ENCODE measurements around the gene TYSND1.

The TYSND1 gene

GRCh38 chr10:70155255-70155838, 8.8 kb upstream of the TYSND1 start:
- peaks cover 8% of the 10 kb centered on the region for H3K4me1 Mint-ChIP-seq (ENCODE audit: low read depth)
- intact Hi-C loops (cut with micrococcal nuclease) = no loop called here
- H3K4me3 Mint-ChIP-seq = no peak overlapping the region
- H3K9me3 Mint-ChIP-seq = no peaks in the 10 kb centered on the region
- H3K36me3 Mint-ChIP-seq (ENCODE audit: low read depth) = peaks cover 95% of the 10 kb centered on the region
- no peaks in the 10 kb centered on the region for H3K27me3 Mint-ChIP-seq
- H3K27ac Mint-ChIP-seq = no peak overlapping the region

DNA sequence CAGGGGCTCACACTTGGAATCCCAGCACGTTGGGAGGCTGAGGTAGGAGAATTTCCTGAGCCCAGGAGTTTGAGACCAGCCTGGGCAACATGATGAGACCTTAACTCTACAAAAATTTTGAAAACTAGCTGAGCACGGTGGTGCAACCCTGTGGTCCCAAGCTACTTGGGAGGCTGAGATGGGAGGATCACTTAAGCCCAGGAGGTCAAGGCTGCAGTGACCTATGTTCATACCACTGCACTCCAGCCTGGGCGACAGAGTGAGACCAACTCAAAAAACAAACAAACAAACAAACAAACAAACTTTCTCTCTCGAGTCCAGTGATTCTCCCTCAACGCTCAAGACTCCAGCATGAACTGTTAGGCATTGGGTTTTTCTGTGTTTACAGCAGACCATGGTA, 2.0 kb upstream of the TYSND1 start:
- Mint-ChIP-seq H3K4me1 (ENCODE audit: low read depth) (peaks cover 21% of the 10 kb centered on the region), H3K27ac (peak overlapping the region; percentile 25), H3K4me3 (no peak overlapping the region), H3K27me3 (no peaks in the 10 kb centered on the region), H3K9me3 (no peaks in the 10 kb centered on the region), H3K36me3 (ENCODE audit: low read depth) (peaks cover 64% of the 10 kb centered on the region)
- intact Hi-C loops (cut with micrococcal nuclease) = no loop called here

DNA sequence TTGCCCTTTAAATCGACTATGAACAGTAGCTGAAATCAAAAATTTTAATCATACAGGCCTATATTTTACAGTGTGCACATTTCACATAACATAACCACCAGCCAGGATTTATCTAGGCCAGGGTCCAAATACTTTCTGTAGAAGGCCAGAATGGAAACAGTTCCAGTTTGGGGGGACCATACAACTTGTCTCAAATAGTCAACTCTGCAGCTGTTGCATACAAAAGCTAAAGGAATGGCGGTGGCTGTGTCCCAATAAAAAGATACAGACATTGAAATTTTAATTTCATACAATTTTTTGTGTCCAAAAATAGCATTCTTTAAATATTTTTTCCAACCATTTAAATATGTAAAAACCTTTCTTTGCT, 742 bp upstream of the TYSND1 start:
- peaks cover 21% of the 10 kb centered on the region for H3K4me1 Mint-ChIP-seq (ENCODE audit: low read depth)
- intact Hi-C loops (cut with micrococcal nuclease) = no loop called here
- peaks cover 55% of the 10 kb centered on the region for H3K36me3 Mint-ChIP-seq (ENCODE audit: low read depth)
- no peaks in the 10 kb centered on the region for H3K9me3 Mint-ChIP-seq
- H3K4me3 Mint-ChIP-seq = no peak overlapping the region
- no peaks in the 10 kb centered on the region for H3K27me3 Mint-ChIP-seq
- peak overlapping the region; percentile 90 for H3K27ac Mint-ChIP-seq

GRCh38 chr10:70145666-70146488, 623 bp downstream of the TYSND1 start:
- Mint-ChIP-seq H3K4me1 (ENCODE audit: low read depth) (peaks cover 21% of the 10 kb centered on the region), H3K4me3 (peak overlapping the region; percentile 88), H3K9me3 (no peaks in the 10 kb centered on the region), H3K27me3 (no peaks in the 10 kb centered on the region), H3K27ac (peak overlapping the region; percentile 90), H3K36me3 (ENCODE audit: low read depth) (peaks cover 46% of the 10 kb centered on the region)
- intact Hi-C loops (cut with micrococcal nuclease) = no loop called here

DNA sequence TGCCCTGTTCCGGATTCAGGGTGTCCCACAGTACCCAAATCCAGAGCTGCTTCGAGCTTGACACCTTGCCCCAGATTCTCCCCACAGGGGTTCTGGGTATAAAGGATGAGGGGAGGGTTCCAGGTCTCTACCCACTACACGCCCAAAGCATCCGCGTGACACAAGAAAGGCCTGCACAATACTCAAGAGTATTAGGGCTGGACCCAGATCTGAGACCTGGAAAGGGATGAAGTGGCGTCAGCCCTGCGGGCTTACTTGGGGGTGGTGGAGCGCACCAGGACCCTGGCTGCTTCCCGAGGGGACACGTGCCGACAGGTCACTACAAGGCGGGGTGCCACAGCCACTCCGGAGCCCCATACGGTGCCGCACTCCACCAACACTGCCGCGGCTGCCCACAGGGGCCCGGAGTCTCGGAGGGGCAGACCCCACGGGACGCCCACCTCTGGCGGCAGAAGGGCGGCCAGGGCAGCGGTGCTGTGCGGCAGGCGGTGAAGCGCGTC, 1.3 kb downstream of the TYSND1 start:
- Mint-ChIP-seq H3K27ac (peak overlapping the region; percentile 90), H3K4me1 (ENCODE audit: low read depth) (peaks cover 21% of the 10 kb centered on the region), H3K9me3 (no peaks in the 10 kb centered on the region), H3K4me3 (peak overlapping the region; percentile 88), H3K27me3 (no peaks in the 10 kb centered on the region), H3K36me3 (ENCODE audit: low read depth) (peaks cover 43% of the 10 kb centered on the region)
- intact Hi-C loops (cut with micrococcal nuclease) = no loop called here

DNA sequence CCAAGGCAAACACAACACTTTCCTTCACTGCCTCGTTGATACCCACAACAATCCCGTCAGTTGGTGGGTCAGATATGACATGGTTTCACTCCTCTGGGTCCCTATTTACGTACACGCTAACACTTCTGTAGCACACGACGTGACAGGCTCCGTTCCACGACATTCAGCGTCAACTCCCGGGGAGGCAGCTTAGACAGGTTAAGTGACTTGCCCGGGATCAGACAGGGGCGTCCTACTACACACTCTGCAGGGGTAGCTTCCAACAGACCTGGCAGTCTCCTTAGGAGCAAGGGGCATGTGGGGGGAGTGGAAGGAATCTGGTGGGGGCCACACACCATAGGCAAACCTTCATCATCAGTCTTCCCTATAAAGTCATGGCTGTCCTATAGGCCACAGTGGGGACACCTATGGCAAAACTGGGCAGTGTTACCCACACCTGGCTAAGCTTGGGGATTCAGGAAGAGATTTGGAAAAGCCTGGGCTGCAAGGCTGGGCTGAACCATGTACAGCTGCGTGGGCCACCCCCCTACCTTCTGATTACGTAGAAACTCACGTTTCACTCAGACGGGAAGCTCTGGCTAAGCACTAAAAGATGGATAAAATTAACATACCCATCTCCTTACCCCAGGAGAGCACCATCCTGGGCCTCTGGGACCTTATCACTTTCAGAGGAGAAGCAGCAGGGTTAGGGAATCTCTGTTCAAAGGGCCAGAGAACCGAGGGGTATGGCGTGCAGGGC, 2.0 kb downstream of the TYSND1 start:
- H3K36me3 Mint-ChIP-seq (ENCODE audit: low read depth) = peaks cover 43% of the 10 kb centered on the region
- H3K27ac Mint-ChIP-seq = no peak overlapping the region

GRCh38 chr10:70142555-70142954, 3.9 kb downstream of the TYSND1 start:
- no peak overlapping the region for H3K4me3 Mint-ChIP-seq
- no peaks in the 10 kb centered on the region for H3K9me3 Mint-ChIP-seq
- intact Hi-C loops (cut with micrococcal nuclease) = no loop called here
- no peak overlapping the region for H3K27ac Mint-ChIP-seq
- peaks cover 40% of the 10 kb centered on the region for H3K36me3 Mint-ChIP-seq (ENCODE audit: low read depth)
- no peaks in the 10 kb centered on the region for H3K27me3 Mint-ChIP-seq
- H3K4me1 Mint-ChIP-seq (ENCODE audit: low read depth) = peaks cover 21% of the 10 kb centered on the region

More for the DNA sequence above, 2.0 kb downstream of the TYSND1 start:
- intact Hi-C loops (cut with micrococcal nuclease) = no loop called here
- H3K4me3 Mint-ChIP-seq = peak overlapping the region; percentile 88
- peaks cover 21% of the 10 kb centered on the region for H3K4me1 Mint-ChIP-seq (ENCODE audit: low read depth)
- H3K27me3 Mint-ChIP-seq = no peaks in the 10 kb centered on the region
- no peaks in the 10 kb centered on the region for H3K9me3 Mint-ChIP-seq

GRCh38 chr10:70140297-70140696, 6.2 kb downstream of the TYSND1 start:
- no peaks in the 10 kb centered on the region for H3K27me3 Mint-ChIP-seq
- intact Hi-C loops (cut with micrococcal nuclease) = no loop called here
- peaks cover 12% of the 10 kb centered on the region for H3K4me1 Mint-ChIP-seq (ENCODE audit: low read depth)
- H3K27ac Mint-ChIP-seq = no peak overlapping the region
- H3K36me3 Mint-ChIP-seq (ENCODE audit: low read depth) = peaks cover 36% of the 10 kb centered on the region
- no peaks in the 10 kb centered on the region for H3K9me3 Mint-ChIP-seq
- no peak overlapping the region for H3K4me3 Mint-ChIP-seq

- H3K27me3 Mint-ChIP-seq = peaks cover 2% of the 10 kb centered on the region
- H3K4me3 Mint-ChIP-seq = no peak overlapping the region
- H3K27ac Mint-ChIP-seq = no peak overlapping the region
- intact Hi-C loops (cut with micrococcal nuclease) = no loop called here
- H3K9me3 Mint-ChIP-seq = no peaks in the 10 kb centered on the region
- H3K36me3 Mint-ChIP-seq (ENCODE audit: low read depth) = peaks cover 36% of the 10 kb centered on the region
- H3K4me1 Mint-ChIP-seq (ENCODE audit: low read depth) = peaks cover 9% of the 10 kb centered on the region
Measured at GRCh38 chr10:70139997-70140250, 6.6 kb downstream of the TYSND1 start.

- Mint-ChIP-seq H3K4me3 (no peak overlapping the region), H3K27ac (no peak overlapping the region), H3K36me3 (ENCODE audit: low read depth) (peaks cover 33% of the 10 kb centered on the region), H3K9me3 (no peaks in the 10 kb centered on the region), H3K27me3 (peaks cover 2% of the 10 kb centered on the region), H3K4me1 (ENCODE audit: low read depth) (peaks cover 3% of the 10 kb centered on the region)
- intact Hi-C loops (cut with micrococcal nuclease) = no loop called here
Measured at GRCh38 chr10:70139151-70139996, 7.1 kb downstream of the TYSND1 start.

DNA sequence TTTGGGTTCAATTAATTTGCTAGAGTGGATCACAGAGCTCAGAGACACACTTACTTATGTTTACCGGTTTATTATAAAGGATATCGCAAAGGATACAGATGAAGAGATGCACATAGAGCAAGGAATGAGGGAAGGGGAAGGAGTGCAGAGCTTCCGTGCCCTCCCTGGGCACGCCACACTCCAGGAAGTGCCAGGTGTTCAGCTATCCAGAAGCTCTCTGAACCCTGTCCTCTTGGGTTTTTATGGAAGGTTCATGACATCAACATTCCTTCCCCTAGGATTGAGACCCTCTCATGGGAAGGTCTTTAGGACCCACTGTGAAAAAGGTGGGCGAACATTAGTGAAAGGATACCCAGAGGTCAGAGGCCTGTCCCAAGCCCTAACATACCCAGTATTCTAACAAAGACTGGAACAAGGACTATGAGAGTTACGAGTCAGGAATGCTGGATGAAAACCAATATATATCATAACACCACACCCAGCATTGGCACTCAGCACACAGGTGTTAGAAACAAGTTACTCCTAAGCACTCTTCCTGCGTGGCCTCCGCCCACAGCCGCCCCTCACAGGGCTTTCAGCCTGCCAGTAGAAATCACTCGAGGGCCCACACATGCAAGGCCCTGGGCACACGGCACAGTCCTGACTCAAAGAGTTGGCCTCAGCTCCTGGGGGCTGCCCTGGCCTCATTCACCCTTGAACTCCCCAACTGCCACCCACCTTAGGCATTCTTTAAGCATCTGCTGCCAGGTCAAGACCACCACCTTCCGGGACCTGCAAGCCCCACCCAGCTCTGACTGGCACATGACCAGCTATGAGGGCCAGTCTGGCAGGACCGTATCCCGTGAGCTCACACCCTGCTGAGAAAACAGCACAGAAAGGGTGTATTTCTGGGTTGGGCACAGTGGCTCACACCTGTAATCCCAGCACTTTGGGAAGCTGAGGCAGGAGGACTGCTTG, 8.3 kb downstream of the TYSND1 start:
- Mint-ChIP-seq H3K9me3 (no peaks in the 10 kb centered on the region), H3K27me3 (peaks cover 5% of the 10 kb centered on the region), H3K27ac (no peak overlapping the region), H3K36me3 (ENCODE audit: low read depth) (peaks cover 31% of the 10 kb centered on the region), H3K4me3 (no peak overlapping the region), H3K4me1 (ENCODE audit: low read depth) (peaks cover 5% of the 10 kb centered on the region)
- intact Hi-C loops (cut with micrococcal nuclease) = no loop called here

DNA sequence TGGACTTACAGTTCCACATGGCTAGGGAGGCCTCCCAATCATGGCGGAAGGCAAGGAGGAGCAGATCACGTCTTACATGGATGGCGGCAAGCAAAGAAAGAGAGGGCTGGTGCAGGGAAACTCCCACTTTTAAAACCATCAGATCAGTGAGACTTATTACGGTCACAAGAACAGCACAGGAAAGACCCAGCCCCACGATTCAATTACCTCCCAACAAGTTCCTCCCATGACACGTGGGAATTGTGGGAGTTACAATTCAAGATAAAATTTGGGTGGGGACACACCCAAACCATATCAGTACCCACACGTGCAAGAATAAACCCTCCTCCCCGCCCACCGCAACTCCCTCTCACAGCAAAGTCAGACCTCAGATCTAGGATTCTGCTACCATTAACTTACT, 9.4 kb downstream of the TYSND1 start:
- H3K4me1 Mint-ChIP-seq (ENCODE audit: low read depth) = peaks cover 14% of the 10 kb centered on the region
- peaks cover 13% of the 10 kb centered on the region for H3K27me3 Mint-ChIP-seq
- H3K36me3 Mint-ChIP-seq (ENCODE audit: low read depth) = peaks cover 36% of the 10 kb centered on the region
- no peak overlapping the region for H3K27ac Mint-ChIP-seq
- intact Hi-C loops (cut with micrococcal nuclease) = no loop called here
- no peaks in the 10 kb centered on the region for H3K9me3 Mint-ChIP-seq
- no peak overlapping the region for H3K4me3 Mint-ChIP-seq

DNA sequence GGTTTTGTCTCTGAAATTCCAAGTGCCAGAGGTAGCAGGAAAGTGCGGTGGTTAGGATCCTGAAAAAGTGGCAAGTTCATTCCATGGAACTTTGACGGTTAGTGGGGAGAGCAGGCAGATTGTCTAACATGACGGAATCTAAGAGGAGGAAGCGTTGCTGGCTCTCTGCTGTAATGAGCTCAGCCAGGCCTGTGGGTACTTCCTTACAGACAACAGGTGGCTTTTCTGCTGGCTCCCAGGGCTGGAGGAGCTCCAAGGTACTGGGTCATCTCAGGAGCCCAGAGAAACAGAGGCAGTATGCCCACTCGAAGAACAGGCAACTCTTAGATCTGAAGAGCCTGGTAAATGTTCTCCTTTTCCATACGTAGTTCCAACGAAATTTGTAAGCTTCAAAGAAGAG, 10.8 kb downstream of the TYSND1 start:
- Mint-ChIP-seq H3K4me3 (no peak overlapping the region), H3K27me3 (peaks cover 20% of the 10 kb centered on the region), H3K9me3 (no peaks in the 10 kb centered on the region), H3K36me3 (ENCODE audit: low read depth) (peaks cover 32% of the 10 kb centered on the region), H3K4me1 (ENCODE audit: low read depth) (peaks cover 29% of the 10 kb centered on the region), H3K27ac (no peak overlapping the region)
- intact Hi-C loops (cut with micrococcal nuclease) = no loop called here

Measured in dendritic cell treated with granulocyte-macrophage colony-stimulating factor and Interleukin-4, amounts not matched to agents 40 ng/mL and 50 ng/mL, for 4 days (primary cell).